NCI-H748 treated with DMSO at 0.1 percent for 48 hours (cell line): Measurements from ENCODE around the gene ASB18.

Source experiments
- DNase-seq: peaks from one replicate; lab custom pipeline; 2025; lab: John Stamatoyannopoulos, UW

The ASB18 gene

DNA sequence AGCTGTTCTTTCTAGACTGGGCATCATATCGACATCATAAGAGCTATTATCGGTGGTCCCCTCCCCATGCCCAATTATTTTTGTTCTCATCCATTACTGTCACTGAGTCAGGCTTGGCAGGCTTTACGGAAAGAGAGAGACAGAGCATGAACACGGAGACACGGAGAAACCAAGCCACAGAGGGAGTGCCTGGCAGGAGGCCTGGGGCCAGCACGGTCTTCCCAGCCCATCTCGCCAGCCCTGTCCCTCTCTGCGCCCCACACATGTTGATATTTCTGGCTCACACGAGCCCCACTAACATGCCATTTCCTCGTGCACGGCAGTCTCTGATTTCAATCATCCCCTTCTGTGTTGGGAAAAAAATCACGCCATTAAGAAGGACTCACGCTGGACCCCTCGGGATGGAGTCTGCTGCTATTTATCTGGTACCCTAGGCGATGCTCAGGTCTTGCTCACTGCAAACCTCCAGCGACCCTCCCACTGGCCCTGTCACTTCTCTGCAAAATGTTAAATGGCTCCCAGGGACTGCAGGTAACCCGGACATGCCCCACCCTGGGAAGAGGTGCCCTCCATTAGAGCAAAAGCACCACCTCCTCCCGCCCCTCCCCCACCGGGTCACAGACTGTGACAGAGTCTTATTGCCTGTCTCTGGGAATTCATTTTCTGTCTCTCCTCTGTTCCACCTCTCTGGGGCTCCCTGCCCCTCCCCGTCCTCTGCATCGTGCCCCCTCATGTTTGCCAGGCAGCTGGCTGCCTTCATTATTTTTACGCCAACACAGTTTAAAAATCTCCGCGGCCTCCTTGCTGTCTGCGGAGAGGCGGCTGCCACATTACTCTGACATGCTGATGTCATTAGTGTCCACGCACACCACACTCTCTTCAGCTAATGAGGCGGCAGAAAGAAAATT lies 55.9 kb downstream of the ASB18 start:
- no peak for DNase-seq

DNA sequence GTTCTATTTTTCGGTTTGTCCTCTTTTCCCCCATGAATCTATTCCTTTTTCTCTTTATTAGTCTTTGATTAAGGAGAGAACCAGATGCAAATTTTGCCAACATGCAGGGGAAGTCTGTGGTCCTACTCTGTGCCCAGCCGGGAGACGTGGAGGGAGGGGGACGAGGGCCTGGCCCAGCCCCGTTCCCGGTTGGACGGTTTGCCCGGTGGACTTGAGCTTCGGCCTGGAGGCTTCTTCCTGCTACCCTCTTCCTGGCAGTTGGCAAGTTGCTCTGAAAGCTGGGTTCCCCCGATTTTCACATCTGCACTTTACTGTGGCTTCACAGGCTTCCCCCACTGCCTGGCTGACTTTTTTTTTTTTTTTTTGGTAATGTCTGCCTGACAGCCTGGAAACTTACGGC lies 56.7 kb downstream of the ASB18 start:
- DNase-seq, result no peak

DNA sequence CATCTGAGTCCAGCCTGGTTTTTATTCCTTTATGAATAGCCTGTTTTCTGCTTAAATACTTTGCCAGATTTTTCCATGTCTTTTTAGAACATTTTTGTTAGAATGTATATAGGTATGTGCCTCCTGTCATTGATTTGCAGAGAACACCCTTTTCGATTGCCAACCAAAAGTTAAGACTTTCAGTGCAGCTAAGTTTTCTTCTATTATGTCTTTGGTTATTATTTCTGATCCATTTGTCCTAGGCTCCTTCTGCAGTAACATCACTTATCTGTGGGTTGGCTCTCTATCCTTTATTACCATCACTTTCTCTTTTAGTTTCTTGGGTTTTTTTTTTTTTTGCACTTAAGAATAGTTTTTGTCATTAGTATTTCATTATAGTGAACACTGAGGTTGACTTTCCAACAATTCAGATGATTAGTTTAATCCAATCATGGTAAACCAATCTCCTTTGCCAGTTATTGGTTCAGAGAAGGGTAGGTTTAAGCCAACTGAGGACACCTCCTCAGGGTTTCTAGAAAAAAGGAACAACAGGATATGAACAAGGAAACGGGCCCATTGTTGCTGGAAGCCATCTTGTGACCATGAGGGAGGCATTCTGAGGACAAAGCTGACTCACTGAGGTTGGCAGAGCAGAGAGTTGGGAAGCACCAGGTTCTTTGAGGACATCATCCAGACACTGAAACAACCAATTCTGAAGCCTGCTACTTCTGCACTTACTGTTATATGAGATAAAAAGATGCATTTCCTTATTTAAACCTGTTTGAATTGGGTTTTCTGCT lies 58.1 kb downstream of the ASB18 start:
- DNase-seq, result no peak

DNA sequence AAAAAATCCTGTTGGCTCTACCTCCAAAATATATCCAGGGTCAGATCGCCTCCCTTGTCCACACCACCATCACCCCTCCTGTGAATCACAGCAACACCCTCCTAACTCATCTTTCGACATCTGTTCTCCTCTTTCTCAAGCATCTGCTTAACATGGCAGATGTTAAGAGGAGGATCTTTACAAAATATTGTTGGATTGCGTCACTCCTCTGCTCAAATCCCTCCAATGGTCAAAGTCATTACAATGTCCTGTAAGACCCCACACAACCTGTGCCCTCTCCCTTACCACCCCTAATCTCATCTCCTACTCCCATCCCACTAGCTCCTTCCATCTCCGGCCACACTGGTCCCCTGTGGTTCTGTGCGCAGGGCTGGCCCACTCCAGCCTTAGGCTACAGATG lies 59.3 kb downstream of the ASB18 start:
- DNase-seq, result no peak

DNA sequence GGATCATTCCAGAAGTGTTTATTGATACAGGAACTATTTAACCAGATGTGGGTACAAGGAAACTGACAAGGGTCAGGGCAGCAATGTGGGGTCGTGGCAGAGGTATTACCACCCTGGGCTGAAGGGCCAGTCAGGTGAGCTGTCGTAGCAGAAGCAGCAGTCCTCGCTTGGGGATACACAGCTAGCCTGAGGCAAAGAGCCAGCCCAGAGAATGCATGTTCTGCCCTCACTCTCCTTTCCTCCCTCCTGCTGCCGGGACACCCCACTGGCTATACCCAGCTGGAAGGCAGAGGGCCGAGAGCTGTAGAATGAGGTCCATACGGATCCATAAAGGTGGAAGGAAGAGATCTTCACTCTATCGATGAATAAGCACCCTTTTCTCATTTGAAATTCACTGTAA lies 63.8 kb downstream of the ASB18 start:
- DNase-seq, result no peak

DNA sequence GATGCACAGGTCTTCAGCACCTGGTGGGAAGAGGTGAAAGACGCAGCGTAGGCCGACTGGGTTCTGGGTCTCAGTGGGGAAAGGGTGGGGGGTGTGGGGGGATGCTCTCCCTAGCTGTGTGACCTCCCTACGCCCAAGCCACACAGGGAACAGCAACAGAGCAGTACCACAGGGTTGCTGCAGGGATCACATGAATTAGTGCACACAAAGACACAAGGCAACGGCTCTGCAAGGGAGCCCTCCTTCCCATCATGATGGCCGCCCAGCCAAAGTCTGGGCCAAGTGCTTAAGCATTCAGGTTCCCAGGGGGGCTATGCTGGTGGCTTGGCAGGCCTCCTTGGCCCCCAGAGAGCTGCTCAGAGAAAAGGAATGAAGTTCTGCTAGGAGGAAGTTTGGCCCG lies 67.8 kb downstream of the ASB18 start:
- no peak for DNase-seq

DNA sequence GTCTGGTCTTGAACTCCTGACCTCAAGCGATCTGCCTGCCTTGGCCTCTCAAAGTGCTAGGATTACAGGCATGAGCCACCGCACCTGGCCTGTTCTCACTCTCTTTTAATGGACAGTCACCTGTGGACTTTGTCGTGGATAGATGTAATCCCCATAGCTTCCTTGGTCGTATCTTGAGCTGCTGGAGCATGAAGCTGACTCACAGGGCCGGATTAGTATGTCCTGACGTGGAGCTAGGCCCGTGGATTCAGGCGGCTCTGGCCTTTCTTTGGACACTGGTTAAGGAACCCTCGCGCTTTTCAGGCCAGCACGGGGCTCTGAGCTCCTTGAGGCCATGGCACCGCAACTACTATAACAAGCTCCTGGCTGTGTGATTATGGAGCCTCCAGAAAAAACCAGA lies 68.5 kb downstream of the ASB18 start:
- no peak for DNase-seq

DNA sequence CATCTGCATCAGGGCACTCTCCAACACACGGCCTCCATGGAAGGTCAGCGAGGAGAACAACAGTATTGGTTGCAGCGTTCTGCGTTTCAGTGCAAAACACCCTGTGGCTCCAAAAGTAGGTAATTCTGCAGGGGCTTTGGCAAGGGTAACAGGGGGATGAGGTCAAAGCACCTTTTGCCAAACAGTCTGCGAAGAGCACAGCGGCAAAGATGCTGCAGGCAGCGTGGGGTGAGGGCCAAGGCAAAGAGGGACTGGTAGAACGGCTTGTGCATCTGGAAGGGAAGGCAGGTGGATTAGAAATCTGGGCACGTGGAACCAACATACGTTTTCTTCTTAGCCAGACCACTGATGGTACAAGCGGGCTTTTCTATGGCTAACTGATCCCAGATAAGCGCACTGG lies 69.4 kb downstream of the ASB18 start:
- DNase-seq, result no peak

DNA sequence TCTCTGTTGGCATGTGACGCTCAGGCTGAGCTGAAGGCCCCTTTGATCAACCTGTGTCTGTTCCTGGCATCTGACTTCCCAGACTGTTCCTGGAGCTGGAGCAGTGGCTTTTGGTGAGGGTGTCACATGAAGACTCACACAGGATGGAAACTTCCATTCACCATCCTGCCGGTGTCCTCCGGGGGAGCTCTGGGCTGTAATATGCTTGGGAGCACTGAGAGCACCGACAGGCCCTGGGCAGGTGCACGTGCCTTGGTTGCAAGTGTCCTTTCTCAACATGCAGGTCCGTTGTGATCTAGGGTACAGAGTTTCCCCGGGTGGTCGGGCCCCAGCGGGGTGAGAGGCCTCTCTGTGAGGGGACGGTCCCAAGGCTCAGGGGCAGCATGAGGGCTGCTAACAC lies 71.2 kb downstream of the ASB18 start:
- DNase-seq, result no peak

DNA sequence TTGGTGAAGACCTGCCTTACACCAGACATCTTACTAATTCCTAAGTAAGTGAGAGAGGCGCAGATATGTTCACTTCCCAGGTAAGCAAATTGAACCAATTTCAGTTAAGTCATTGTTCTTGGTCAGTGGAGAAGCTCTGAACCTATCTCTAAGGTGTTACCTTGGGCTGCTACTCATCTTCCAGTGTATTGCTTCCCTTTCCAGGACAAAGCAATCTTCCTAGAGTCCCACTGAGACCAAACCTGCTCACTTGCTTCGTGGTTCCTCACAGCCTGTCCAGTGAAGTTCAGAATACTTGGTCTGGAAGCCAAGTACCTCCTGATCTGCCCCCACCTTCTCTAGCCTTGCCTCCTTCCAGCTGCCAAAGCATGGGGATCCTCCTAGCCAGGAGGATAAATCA lies 73.5 kb downstream of the ASB18 start:
- DNase-seq, result no peak

DNA sequence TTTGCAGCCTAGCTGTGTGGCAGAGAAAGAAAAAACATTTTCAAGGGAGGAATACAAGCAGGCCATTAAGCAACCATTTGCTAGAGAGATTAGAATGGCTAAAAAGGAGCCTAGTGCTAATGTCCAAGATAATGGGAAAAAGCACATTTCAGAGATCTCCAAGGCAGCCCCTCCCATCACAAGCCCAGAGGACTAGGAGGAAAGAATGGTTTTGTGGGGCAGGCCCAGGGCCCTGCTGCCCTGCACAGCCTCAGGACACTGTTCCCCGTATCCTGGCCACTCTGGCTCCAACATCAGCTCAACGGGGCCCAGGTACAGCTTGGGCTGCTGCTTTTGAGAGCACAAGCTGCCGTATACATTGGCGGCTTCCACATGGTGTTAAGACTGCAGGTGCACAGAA lies 79.5 kb downstream of the ASB18 start:
- DNase-seq, result no peak

DNA sequence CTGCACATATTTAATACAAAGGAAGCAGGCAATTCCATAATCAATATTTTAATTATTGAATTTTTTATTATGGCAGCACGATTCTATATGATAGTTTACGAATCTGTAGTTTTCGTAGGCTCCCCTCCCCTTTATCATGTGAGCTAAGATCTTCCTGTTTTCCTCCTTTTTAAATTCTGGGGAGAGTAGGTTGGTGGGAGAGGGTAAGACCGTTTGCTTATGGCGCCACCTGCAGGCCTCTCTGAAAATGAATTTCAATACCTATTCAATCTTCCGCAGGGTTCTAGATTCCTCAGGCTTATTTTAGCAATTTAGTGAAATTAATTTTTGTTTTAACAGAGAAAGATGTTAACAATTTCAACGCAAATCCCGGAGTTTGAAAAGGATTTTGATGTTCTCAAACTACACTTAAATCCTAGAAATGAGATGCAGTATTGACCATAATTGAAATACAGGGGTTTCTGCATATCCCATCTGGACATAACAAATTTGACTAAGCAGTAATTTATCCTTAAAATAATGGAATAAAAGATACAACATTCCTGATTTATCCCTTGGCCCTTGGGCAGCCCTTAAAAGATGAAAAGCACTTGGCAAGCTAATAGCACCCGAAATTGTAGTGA lies 83.3 kb downstream of the ASB18 start:
- peak; percentile 78 for DNase-seq

DNA sequence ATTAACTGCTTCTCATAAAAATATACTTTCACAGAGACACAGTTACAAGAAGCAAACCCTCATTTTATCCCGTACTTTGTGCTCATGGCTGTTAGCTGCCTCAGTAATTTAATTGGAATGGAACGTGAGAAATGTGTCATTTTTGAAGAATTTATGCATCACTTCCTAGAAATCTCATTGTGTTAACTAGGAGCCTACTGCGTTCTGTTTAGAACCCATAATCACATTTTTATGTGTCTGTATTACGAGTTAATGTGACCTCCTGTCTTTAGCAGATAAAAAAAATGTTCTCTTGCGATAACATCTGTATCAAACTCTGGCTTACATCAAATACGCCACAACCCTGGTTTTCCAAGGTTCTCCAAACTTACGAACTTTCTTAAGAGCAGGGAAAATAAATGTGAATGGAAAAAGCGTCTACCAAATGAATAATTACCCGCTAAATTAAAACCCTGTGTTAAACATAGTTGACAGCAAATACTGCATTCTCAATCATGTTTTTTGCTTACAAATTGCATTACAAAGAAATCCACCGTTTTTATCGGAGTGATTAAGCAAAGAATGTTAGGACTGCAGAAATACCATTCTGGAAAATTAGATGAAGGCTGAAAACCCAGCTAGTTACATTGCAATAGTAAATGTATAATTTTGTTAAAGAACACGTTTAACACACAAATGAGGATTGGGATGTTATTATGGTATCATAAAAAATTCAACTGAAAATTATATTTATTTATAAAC lies 84.0 kb downstream of the ASB18 start:
- no peak for DNase-seq

DNA sequence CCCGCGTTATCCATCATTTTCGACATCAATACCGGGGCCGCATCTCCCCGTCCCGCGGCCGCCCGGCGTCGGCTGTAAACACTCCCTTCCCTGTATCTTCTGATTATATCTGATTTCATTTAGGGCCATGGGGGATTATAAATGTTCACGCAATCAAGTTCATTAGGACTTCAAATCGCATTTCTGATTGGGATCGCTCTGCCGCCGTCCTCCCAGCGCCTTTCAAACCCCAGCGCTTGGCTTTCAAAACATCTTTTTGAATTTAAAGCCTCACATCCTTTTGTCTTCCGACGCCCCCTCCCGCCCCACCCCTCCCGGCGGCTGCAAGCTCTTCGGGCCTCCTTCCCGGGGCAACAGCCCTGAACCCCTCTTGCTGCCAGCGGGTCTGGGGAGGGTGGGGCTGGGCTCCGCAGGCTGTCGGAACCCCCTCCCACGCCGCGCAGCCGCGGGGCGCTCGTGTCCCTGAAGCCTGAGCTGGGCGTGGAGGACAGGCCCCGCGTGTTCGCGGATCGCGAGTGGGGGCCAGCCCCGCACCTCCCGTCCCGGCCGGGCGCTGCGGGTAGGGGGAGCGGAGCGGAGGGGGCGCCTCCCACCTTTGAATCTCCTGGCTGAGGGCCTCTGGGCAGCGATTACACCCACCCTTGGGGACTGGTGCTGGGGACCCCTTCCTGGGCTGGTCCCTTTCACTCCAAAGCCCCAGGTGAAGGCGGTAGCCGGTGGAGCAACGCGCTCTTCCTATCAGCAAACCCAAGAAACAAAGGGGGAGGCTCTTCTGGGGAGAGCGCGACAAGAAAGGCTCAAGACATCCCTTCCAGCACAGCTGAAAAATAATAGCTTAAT lies 84.8 kb downstream of the ASB18 start:
- DNase-seq, result no peak

DNA sequence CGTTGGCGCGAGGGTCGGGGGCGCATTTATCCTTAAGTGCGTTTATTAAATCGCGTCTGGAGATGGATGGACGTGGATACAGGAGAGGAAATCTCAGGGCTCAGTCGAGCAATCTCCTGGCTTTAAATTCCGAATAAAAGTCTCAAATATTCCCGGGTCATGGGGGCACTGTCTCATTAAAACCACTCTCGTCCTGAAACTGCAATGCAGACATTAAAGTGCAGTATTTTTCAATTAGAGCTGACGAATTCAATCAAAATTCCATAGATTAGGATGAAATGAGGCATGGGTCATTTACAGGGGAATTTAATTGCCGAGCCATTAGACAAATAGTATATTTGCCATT lies 85.3 kb downstream of the ASB18 start:
- no peak for DNase-seq

DNA sequence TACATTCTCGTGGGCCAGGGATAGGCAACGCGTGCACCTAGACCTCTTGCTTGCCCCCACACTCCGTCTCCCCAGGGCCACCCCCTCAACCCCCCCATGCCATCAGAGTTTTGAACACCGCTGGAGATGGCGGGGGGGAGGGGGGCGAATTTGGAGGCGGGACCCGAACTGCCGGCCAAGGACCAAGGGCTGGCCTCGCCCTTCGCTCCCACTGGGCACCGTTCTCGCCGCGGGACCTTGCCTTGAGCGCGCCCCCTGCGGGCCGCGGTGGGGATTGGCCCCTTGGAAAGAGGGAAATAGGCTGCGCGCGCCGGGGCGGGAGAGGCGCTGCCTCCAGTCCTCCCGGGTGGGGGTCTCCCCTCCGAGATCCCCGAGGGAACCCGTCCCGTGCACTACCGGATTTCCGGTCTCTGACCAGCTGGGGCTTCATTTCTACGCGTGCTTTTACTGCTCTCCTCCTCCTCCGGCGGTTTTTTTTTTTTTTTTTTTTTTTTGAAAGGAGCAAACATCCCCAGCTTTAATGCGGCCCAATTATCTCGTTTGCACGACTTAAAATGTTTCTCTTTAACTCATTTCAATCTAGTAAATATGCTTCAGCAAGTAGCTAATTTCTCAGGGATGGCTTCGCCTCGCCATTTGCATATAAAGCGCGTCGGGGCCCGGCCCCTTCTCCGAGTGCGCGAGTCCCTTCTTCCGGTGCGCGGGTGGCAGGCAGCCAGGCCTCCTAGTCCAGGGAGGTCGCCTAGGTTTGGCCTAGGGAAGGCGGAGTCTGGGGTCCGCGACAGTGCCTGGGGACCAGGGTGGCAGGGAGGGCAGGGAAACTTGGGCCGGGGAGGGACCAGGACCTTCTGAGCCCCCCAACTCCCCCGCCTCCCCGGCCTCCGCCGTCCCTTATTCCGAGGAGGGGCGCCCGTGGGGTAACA lies 86.0 kb downstream of the ASB18 start:
- peak; percentile 32 for DNase-seq

DNA sequence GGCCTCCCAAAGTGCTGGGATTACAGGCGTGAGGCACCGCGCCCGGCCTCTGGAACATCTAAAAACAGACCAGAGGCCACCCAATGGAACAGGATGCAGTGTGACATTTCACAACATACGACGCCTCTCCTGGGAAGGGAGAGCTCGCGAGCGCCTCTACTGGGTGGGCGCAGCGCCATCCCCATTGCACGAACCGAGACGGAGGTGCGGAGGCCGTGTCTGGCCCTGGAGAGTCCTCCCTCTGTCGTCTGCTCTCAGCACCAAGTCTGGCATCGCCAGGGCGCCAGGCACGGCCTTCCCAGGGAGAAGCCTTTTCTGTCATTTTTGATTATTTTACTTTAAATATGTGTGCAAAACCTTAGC lies 86.6 kb downstream of the ASB18 start:
- DNase-seq, result peak; percentile 34

DNA sequence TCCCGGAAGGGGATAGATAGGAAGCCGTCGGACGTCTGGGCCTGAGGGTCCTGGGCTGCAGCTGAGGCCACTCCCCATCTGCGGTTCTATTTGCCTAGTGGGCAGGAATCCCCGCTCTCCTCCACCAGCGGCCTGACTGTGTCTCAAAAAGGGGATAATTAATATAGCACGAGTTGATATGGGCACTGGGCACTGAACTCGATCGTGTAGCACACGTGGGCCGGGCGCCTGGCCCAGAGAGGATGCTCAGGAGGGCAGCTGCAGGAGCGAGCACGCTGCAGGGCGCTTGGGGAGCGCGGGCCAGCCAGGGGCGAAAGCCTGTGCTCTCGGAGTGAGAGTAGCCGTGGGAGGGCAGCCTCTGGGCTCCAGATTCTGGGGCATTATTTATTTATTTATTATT lies 87.3 kb downstream of the ASB18 start:
- no peak for DNase-seq

DNA sequence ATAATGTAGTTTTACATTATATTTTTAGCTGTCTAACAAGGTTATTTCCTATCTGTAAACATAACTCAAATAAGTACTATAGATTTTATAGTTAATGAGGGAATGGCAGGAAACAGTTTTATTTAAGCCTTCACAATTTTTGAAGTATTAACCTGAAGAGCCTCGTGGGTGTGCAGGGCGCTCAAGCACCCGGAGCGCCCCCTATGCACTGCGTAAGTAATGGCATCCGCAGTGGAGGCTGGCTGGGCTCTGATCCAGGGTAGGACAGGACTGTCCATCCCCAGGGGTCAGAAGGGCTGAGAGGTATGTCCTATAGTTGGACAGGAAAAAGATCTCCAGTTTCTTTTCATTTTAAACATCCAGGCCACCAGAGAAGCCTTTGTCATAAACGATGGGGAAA lies 87.8 kb downstream of the ASB18 start:
- DNase-seq, result no peak

DNA sequence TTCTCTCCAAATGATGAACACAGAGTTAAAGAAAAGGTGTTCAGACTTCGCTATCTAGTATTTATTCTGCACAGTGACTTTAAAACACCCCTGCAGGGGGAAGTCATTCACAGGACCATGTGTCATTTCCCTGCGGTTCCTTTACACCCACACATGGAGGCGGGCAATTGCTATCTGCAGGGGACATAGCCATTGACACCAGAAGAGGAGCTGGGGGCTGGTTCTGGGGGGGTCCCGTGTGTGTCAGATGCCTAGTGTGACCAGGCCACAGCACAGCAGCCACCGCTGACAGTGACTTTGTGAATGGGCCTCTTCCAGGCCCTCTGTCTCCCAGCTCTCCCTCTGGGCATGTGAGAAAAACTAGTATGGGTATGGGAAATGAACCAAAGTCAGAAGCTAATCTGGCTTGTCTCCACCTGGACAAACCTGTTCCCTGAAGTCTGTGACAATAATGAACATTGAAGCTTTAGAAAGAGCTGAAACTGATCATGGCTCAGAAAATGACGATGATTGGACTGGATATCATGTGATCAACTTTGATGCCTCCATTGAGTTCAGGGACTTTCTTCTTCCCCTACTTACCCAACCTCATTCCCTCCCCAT lies 88.6 kb downstream of the ASB18 start:
- DNase-seq, result no peak
